ENCODE results near the gene NR3C2.

NR3C2 gene

GRCh38 chr4:148065075-148065474 lies 377.1 kb downstream of the NR3C2 start:
- Histone ChIP-seq H3F3A (ENCODE audit: insufficient read depth, low read length) (no peaks in the 10 kb centered on the region), H3K9ac (ENCODE audit: low read length) (no peak overlapping the region), H2AFZ (ENCODE audit: low read length) (no peak overlapping the region), H3K4me2 (ENCODE audit: low read depth, low read length) (no peak overlapping the region), H3K4me3 (ENCODE audit: low read length) (no peak overlapping the region), H3K9me3 (replicated peaks; ENCODE audit: insufficient read depth, low read length) (no peaks in the 10 kb centered on the region), H4K20me1 (ENCODE audit: insufficient read depth, low read length) (no peaks in the 10 kb centered on the region), H3K36me3 (replicated peaks; ENCODE audit: insufficient read depth, low read length) (0 out of 2 replicates have a peak, but pooled peaks cover 3% of the 10 kb centered on the region), H3K27me3 (replicated peaks; ENCODE audit: insufficient read depth, low read length) (no peaks in the 10 kb centered on the region), H3K4me1 (ENCODE audit: low read length) (no peaks in the 10 kb centered on the region), H3K79me2 (ENCODE audit: low read length) (peaks cover 12% of the 10 kb centered on the region; the same call in 1 of the 2 replicates), H3K9me2 (replicated peaks; ENCODE audit: insufficient read depth, low read length) (no peaks in the 10 kb centered on the region), H3K27ac (ENCODE audit: low read length) (no peak overlapping the region)
- TF ChIP-seq EZH2phosphoT487 (IDR thresholded peaks at IDR 0.05; ENCODE audit: low read length), result no peak
- TF ChIP-seq EZH2 (optimal IDR thresholded peaks at IDR 0.05; ENCODE audit: low read depth, low read length), result no peak
- TF ChIP-seq CTCF (IDR thresholded peaks at IDR 0.05; ENCODE audit: low read length), result no peak
- DNase-seq, result no peak

- H3K36me3 ChIP-seq (replicated peaks; ENCODE audit: insufficient read depth, low read length), result 0 out of 2 replicates have a peak, but pooled peaks cover 3% of the 10 kb centered on the region
- H3K4me3 ChIP-seq (ENCODE audit: low read length), result no peak overlapping the region
- no peak overlapping the region for H3K27ac ChIP-seq (ENCODE audit: low read length)
- H3K27me3 ChIP-seq (replicated peaks; ENCODE audit: insufficient read depth, low read length), result no peaks in the 10 kb centered on the region
- TF ChIP-seq EZH2phosphoT487 (IDR thresholded peaks at IDR 0.05; ENCODE audit: low read length) (no peak), EZH2 (optimal IDR thresholded peaks at IDR 0.05; ENCODE audit: low read depth, low read length) (no peak), CTCF (IDR thresholded peaks at IDR 0.05; ENCODE audit: low read length) (no peak)
- no peaks in the 10 kb centered on the region for H3K4me1 ChIP-seq (ENCODE audit: low read length)
- H3K9me2 ChIP-seq (replicated peaks; ENCODE audit: insufficient read depth, low read length), result no peaks in the 10 kb centered on the region
- no peak overlapping the region for H3K9ac ChIP-seq (ENCODE audit: low read length)
- H3K9me3 ChIP-seq (replicated peaks; ENCODE audit: insufficient read depth, low read length), result no peaks in the 10 kb centered on the region
- H3K79me2 ChIP-seq (ENCODE audit: low read length), result peaks cover 12% of the 10 kb centered on the region; the same call in 1 of the 2 replicates
- H2AFZ ChIP-seq (ENCODE audit: low read length), result no peak overlapping the region
- no peaks in the 10 kb centered on the region for H4K20me1 ChIP-seq (ENCODE audit: insufficient read depth, low read length)
- no peaks in the 10 kb centered on the region for H3F3A ChIP-seq (ENCODE audit: insufficient read depth, low read length)
- no peak overlapping the region for H3K4me2 ChIP-seq (ENCODE audit: low read depth, low read length)
- DNase-seq, result no peak
These were observed 377.8 kb downstream of the NR3C2 start for GRCh38 chr4:148064451-148064850.

GRCh38 chr4:148062301-148062950 lies 379.8 kb downstream of the NR3C2 start:
- DNase-seq, result no peak
- 0 out of 2 replicates have a peak, but pooled peaks cover under 1% of the 10 kb centered on the region for H3K4me1 ChIP-seq (ENCODE audit: low read length)
- H3K4me3 ChIP-seq (ENCODE audit: low read length), result no peak overlapping the region
- H4K20me1 ChIP-seq (ENCODE audit: insufficient read depth, low read length), result no peaks in the 10 kb centered on the region
- no peaks in the 10 kb centered on the region for H3K27me3 ChIP-seq (replicated peaks; ENCODE audit: insufficient read depth, low read length)
- no peak overlapping the region for H3K27ac ChIP-seq (ENCODE audit: low read length)
- H3K9ac ChIP-seq (ENCODE audit: low read length), result no peak overlapping the region
- no peak overlapping the region for H3K4me2 ChIP-seq (ENCODE audit: low read depth, low read length)
- H3K9me3 ChIP-seq (replicated peaks; ENCODE audit: insufficient read depth, low read length), result no peaks in the 10 kb centered on the region
- H3K36me3 ChIP-seq (replicated peaks; ENCODE audit: insufficient read depth, low read length), result 0 out of 2 replicates have a peak, but pooled peaks cover 3% of the 10 kb centered on the region
- H3F3A ChIP-seq (ENCODE audit: insufficient read depth, low read length), result no peaks in the 10 kb centered on the region
- H3K9me2 ChIP-seq (replicated peaks; ENCODE audit: insufficient read depth, low read length), result no peaks in the 10 kb centered on the region
- TF ChIP-seq EZH2phosphoT487 (IDR thresholded peaks at IDR 0.05; ENCODE audit: low read length) (no peak), EZH2 (optimal IDR thresholded peaks at IDR 0.05; ENCODE audit: low read depth, low read length) (no peak), CTCF (IDR thresholded peaks at IDR 0.05; ENCODE audit: low read length) (no peak)
- H2AFZ ChIP-seq (ENCODE audit: low read length), result no peak overlapping the region
- peaks cover 19% of the 10 kb centered on the region; the same call in 1 of the 2 replicates for H3K79me2 ChIP-seq (ENCODE audit: low read length)
